ENCODE data around the gene EXOC3L1. TPM values are rescaled to one million over a fixed set of nuclear protein-coding genes. Genes with fewer than 3 reads are reported as not detected.
A peak's percentile ranks its signal among the peaks of the same experiment; 100 is the strongest.

EXOC3L1 gene
- total and polyA plus RNA-seq, 2 of the 13 experiments (the other 11 are each of a cell fraction or from before 2014, with no cell fraction given) = 0.12 TPM; not detected in 1

- TF ChIP-seq, protein P1, sequence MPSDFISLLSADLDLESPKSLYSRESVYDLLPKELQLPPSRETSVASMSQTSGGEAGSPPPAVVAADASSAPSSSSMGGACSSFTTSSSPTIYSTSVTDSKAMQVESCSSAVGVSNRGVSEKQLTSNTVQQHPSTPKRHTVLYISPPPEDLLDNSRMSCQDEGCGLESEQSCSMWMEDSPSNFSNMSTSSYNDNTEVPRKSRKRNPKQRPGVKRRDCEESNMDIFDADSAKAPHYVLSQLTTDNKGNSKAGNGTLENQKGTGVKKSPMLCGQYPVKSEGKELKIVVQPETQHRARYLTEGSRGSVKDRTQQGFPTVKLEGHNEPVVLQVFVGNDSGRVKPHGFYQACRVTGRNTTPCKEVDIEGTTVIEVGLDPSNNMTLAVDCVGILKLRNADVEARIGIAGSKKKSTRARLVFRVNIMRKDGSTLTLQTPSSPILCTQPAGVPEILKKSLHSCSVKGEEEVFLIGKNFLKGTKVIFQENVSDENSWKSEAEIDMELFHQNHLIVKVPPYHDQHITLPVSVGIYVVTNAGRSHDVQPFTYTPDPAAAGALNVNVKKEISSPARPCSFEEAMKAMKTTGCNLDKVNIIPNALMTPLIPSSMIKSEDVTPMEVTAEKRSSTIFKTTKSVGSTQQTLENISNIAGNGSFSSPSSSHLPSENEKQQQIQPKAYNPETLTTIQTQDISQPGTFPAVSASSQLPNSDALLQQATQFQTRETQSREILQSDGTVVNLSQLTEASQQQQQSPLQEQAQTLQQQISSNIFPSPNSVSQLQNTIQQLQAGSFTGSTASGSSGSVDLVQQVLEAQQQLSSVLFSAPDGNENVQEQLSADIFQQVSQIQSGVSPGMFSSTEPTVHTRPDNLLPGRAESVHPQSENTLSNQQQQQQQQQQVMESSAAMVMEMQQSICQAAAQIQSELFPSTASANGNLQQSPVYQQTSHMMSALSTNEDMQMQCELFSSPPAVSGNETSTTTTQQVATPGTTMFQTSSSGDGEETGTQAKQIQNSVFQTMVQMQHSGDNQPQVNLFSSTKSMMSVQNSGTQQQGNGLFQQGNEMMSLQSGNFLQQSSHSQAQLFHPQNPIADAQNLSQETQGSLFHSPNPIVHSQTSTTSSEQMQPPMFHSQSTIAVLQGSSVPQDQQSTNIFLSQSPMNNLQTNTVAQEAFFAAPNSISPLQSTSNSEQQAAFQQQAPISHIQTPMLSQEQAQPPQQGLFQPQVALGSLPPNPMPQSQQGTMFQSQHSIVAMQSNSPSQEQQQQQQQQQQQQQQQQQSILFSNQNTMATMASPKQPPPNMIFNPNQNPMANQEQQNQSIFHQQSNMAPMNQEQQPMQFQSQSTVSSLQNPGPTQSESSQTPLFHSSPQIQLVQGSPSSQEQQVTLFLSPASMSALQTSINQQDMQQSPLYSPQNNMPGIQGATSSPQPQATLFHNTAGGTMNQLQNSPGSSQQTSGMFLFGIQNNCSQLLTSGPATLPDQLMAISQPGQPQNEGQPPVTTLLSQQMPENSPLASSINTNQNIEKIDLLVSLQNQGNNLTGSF (CRISPR knock-in tag; IDR thresholded peaks at IDR 0.05) = no peak
- TF ChIP-seq NR2F2 (IDR thresholded peaks at IDR 0.05; ENCODE audit: borderline replicate concordance, low read depth) (no peak), ZNF724P (CRISPR knock-in tag; IDR thresholded peaks at IDR 0.05; ENCODE audit: borderline replicate concordance) (0 out of 2 replicates have a peak, but pooled peaks have one; percentile 38), ZSCAN31 (CRISPR knock-in tag; IDR thresholded peaks at IDR 0.05; ENCODE audit: low read depth) (no peak), GTF2F1 (IDR thresholded peaks at IDR 0.05; ENCODE audit: low read length) (no peak), ZNF720 (CRISPR knock-in tag; IDR thresholded peaks at IDR 0.05) (no peak), GLI4 (CRISPR knock-in tag; IDR thresholded peaks at IDR 0.05; ENCODE audit: borderline replicate concordance) (no peak), ZNF749 (CRISPR knock-in tag; IDR thresholded peaks at IDR 0.05; ENCODE audit: borderline replicate concordance) (peak; percentile 86; the same call in 1 of the 2 replicates), TEAD2 (CRISPR knock-in tag; IDR thresholded peaks at IDR 0.05) (no peak), CENPX (CRISPR knock-in tag; IDR thresholded peaks at IDR 0.05) (no peak), CBX2 (IDR thresholded peaks at IDR 0.05; ENCODE audit: low read depth, low read length) (no peak), CBX2 (CRISPR knock-in tag; IDR thresholded peaks at IDR 0.05; ENCODE audit: low read depth) (no peak), ZBTB1 (CRISPR knock-in tag; IDR thresholded peaks at IDR 0.05; ENCODE audit: borderline replicate concordance) (no peak), KLF13 (CRISPR knock-in tag; IDR thresholded peaks at IDR 0.05) (no peak), MZF1 (CRISPR knock-in tag; IDR thresholded peaks at IDR 0.05; ENCODE audit: borderline replicate concordance) (0 out of 2 replicates have a peak, but pooled peaks have one; percentile 91), ZNF329 (CRISPR knock-in tag; IDR thresholded peaks at IDR 0.05; ENCODE audit: low read depth) (no peak), ZNF17 (CRISPR knock-in tag; IDR thresholded peaks at IDR 0.05) (0 out of 2 replicates have a peak, but pooled peaks have one; percentile 41), ZNF101 (CRISPR knock-in tag; IDR thresholded peaks at IDR 0.05; ENCODE audit: borderline replicate concordance, low read depth) (no peak), KLF11 (CRISPR knock-in tag; IDR thresholded peaks at IDR 0.05) (no peak), RBFOX2 (IDR thresholded peaks at IDR 0.05; ENCODE audit: low read depth, low read length) (no peak), TFE3 (CRISPR knock-in tag; IDR thresholded peaks at IDR 0.05) (no peak), ZNF264 (CRISPR knock-in tag; IDR thresholded peaks at IDR 0.05) (no peak)
These were observed 36.4 kb upstream of the EXOC3L1 start (continued) for GRCh38 chr16:67226295-67226803.

Measured in HepG2 (cell line).